GM23338 (cell line): ENCODE measurements around the gene CXCL16. TPM values are rescaled to one million over a fixed set of nuclear protein-coding genes. Genes with fewer than 3 reads are reported as not detected.

ENCODE experiments used
- ATAC-seq: fragments of 200-7000 bp; cut with Tn5 transposase; 3 replicates; pipeline ENCODE4 v1.9.1; 2020
- DNase-seq: peaks from one replicate; pipeline ENCODE4 v3.0.0-alpha.2; 2015; ENCODE audit warnings: low spot score
- H2AFZ ChIP-seq: fragments of 200-600 bp; sonication (generic); 2 replicates; pipeline ENCODE4 v1.8.0; 2016; ENCODE audit warnings: antibody characterized with exemption, mild to moderate bottlenecking, moderate library complexity
- H3F3A ChIP-seq: fragments of 200-600 bp; sonication (generic); replicated peaks from 2 replicates; pipeline ENCODE4 v1.8.0; 2017; ENCODE audit warnings: antibody characterized with exemption, mixed run types, low read depth
- H3K27ac ChIP-seq: fragments of 200-600 bp; sonication (generic); 2 replicates; pipeline ENCODE4 v1.6.1; 2016; ENCODE audit warnings: low read depth
- H3K27me3 ChIP-seq: fragments of 200-600 bp; sonication (generic); 2 replicates; pipeline ENCODE4 v1.8.0; 2016; ENCODE audit warnings: mild to moderate bottlenecking, mixed run types, moderate library complexity; ENCODE audit not compliant: insufficient read depth
- H3K36me3 ChIP-seq: fragments of 200-600 bp; sonication (generic); 2 replicates; pipeline ENCODE4 v1.8.0; 2016; ENCODE audit warnings: mild to moderate bottlenecking; ENCODE audit not compliant: insufficient read depth
- H3K4me1 ChIP-seq: fragments of 200-600 bp; sonication (generic); 2 replicates; pipeline ENCODE4 v1.8.0; 2016; ENCODE audit warnings: mild to moderate bottlenecking, moderate library complexity; ENCODE audit not compliant: insufficient read depth
- H3K4me2 ChIP-seq: fragments of 200-600 bp; sonication (generic); 2 replicates; pipeline ENCODE4 v1.7.1; 2017; ENCODE audit warnings: mixed run types
- H3K4me3 ChIP-seq: fragments of 200-600 bp; sonication (generic); 2 replicates; pipeline ENCODE4 v1.6.1; 2016; ENCODE audit warnings: mixed run types
- H3K79me2 ChIP-seq: fragments of 200-600 bp; sonication (generic); replicated peaks from 2 replicates; pipeline ENCODE4 v1.8.0; 2017; ENCODE audit warnings: mild to moderate bottlenecking; ENCODE audit not compliant: insufficient read depth
- H3K9me2 ChIP-seq: fragments of 200-600 bp; sonication (generic); 2 replicates; pipeline ENCODE4 v1.8.0; 2017; ENCODE audit not compliant: insufficient read depth
- H4K20me1 ChIP-seq: fragments of 200-600 bp; sonication (generic); replicated peaks from 2 replicates; pipeline ENCODE4 v1.8.0; 2017; ENCODE audit warnings: mild to moderate bottlenecking; ENCODE audit not compliant: insufficient read depth
- H3K27ac Mint-ChIP-seq: 2 replicates; pipeline ENCODE4 v1.8.0; 2020; ENCODE audit warnings: inconsistent platforms, mild to moderate bottlenecking, moderate library complexity, mixed read lengths
- H3K27me3 Mint-ChIP-seq: 3 replicates; pipeline ENCODE4 v1.8.0; 2022; ENCODE audit warnings: low read depth, mild to moderate bottlenecking, moderate library complexity, mixed read lengths, inconsistent platforms; ENCODE audit not compliant: insufficient read depth, poor library complexity
- H3K36me3 Mint-ChIP-seq: 3 replicates; pipeline ENCODE4 v1.8.0; 2021; ENCODE audit warnings: low read depth, mild to moderate bottlenecking, inconsistent platforms, moderate library complexity, mixed read lengths
- H3K4me1 Mint-ChIP-seq: 3 replicates; pipeline ENCODE4 v1.8.0; 2020; ENCODE audit warnings: mild to moderate bottlenecking, inconsistent platforms, mixed read lengths
- H3K4me3 Mint-ChIP-seq: 3 replicates; pipeline ENCODE4 v1.8.0; 2021; ENCODE audit warnings: moderate library complexity, mild to moderate bottlenecking, inconsistent platforms, mixed read lengths
- H3K9me3 Mint-ChIP-seq: 3 replicates; pipeline ENCODE4 v1.8.0; 2020; ENCODE audit warnings: moderate library complexity, mild to moderate bottlenecking, inconsistent platforms, mixed read lengths
- CREB1 ChIP-seq: fragments of 250-450 bp; sonication (Bioruptor Pico); IDR thresholded peaks from 2 replicates; pipeline ENCODE4 v1.5.0; 2020; ENCODE audit warnings: low read depth, mild to moderate bottlenecking, moderate library complexity
- ETS1 ChIP-seq: IDR thresholded peaks from 2 replicates; pipeline ENCODE4 v1.6.1; 2016; ENCODE audit warnings: antibody characterized with exemption
- EZH2 ChIP-seq: fragments of 200-600 bp; sonication (generic); IDR thresholded peaks from one replicate; pipeline ENCODE4 v1.8.0; 2017; ENCODE audit warnings: antibody characterized with exemption, mild to moderate bottlenecking, low read depth; ENCODE audit not compliant: unreplicated experiment
- EZH2phosphoT487 ChIP-seq: fragments of 200-600 bp; sonication (generic); IDR thresholded peaks from one replicate; pipeline ENCODE4 v1.8.1; 2018; ENCODE audit warnings: antibody characterized with exemption; ENCODE audit not compliant: unreplicated experiment
- JUNB ChIP-seq: IDR thresholded peaks from one replicate; pipeline ENCODE4 v1.6.1; 2016; ENCODE audit warnings: antibody characterized with exemption; ENCODE audit not compliant: unreplicated experiment
- NANOG ChIP-seq: IDR thresholded peaks from 2 replicates; pipeline ENCODE4 v1.6.1; 2016; ENCODE audit warnings: antibody characterized with exemption, borderline replicate concordance
- POLR2AphosphoS5 ChIP-seq: IDR thresholded peaks from 2 replicates; pipeline ENCODE4 v1.6.1; 2016; ENCODE audit warnings: antibody characterized with exemption, low read depth
- REST ChIP-seq: IDR thresholded peaks from one replicate; pipeline ENCODE4 v1.6.1; 2018; ENCODE audit warnings: antibody characterized with exemption; ENCODE audit not compliant: unreplicated experiment
- STAT1 ChIP-seq: IDR thresholded peaks from one replicate; pipeline ENCODE4 v1.6.1; 2016; ENCODE audit warnings: antibody characterized with exemption; ENCODE audit not compliant: unreplicated experiment
- ZNF114 ChIP-seq: fragments of 250-450 bp; sonication (Bioruptor Pico); IDR thresholded peaks from 2 replicates; pipeline ENCODE4 v1.5.0; 2020; ENCODE audit warnings: mild to moderate bottlenecking, moderate library complexity
- ZNF331 ChIP-seq: fragments of 250-450 bp; sonication (Bioruptor Pico); IDR thresholded peaks from 2 replicates; pipeline ENCODE4 v1.5.0; 2020; ENCODE audit warnings: low read depth, mild to moderate bottlenecking, moderate library complexity
- ZNF462 ChIP-seq: fragments of 250-450 bp; sonication (Bioruptor Pico); IDR thresholded peaks from 2 replicates; pipeline ENCODE4 v1.5.0; 2020; ENCODE audit warnings: mild to moderate bottlenecking, moderate library complexity
- polyA plus RNA-seq: library from polyadenylated mRNA; unstranded; fragments of >200 nt; fragmentation: Nextera tagmentation; extraction: Ambion mirVana; gene quantifications from 2 replicates; pipeline ENCODE4 v1.2.1, GENCODE V29; 2016
- total RNA-seq: library from RNA; depleted of rRNA; stranded (reverse); fragments of >200 nt; shearing (Covaris generic); gene quantifications from 2 replicates; pipeline ENCODE4 v1.2.3, GENCODE V29; 2014
- TF ChIP-seq, protein P1 (sequence below), 2 experiments: fragments of 200-600 bp in 1 of 2; sonication (generic) in 1 of 2; conservative IDR thresholded peaks; 2 replicates each; pipeline versions ENCODE4 v1.5.1 to v1.6.1; 2016 to 2017; ENCODE audit warnings: antibody characterized with exemption in 2 of 2, low read depth in 2 of 2, mild to moderate bottlenecking in 2 of 2, moderate library complexity in 1 of 2

CXCL16 gene
- total and polyA plus RNA-seq, 2 experiments from 2014 or later, result 4.0 to 4.1 TPM

- Histone ChIP-seq H4K20me1 (no peaks in the 10 kb centered on the region), H3K27me3 (no peaks in the 10 kb centered on the region), H3K4me1 (peaks cover 5% of the 10 kb centered on the region), H3K4me3 (no peak overlapping the region), H3K36me3 (no peaks in the 10 kb centered on the region), H3K27ac (no peak overlapping the region), H3K9me2 (no peaks in the 10 kb centered on the region), H3K4me2 (no peak overlapping the region), H2AFZ (no peak overlapping the region), H3K79me2 (no peaks in the 10 kb centered on the region), H3F3A (no peaks in the 10 kb centered on the region)
- peaks cover 10% of the 10 kb centered on the region for H3K4me1 Mint-ChIP-seq
- ATAC-seq, result no peak
- no peaks in the 10 kb centered on the region for H3K36me3 Mint-ChIP-seq
- TF ChIP-seq REST, result no peak
- no peak for TF ChIP-seq ZNF331 (CRISPR knock-in tag)
- TF ChIP-seq JUNB, result no peak
- no peak for TF ChIP-seq ZNF114 (CRISPR knock-in tag)
- no peak for TF ChIP-seq ETS1
- TF ChIP-seq EZH2, result no peak
- TF ChIP-seq, protein P1, sequence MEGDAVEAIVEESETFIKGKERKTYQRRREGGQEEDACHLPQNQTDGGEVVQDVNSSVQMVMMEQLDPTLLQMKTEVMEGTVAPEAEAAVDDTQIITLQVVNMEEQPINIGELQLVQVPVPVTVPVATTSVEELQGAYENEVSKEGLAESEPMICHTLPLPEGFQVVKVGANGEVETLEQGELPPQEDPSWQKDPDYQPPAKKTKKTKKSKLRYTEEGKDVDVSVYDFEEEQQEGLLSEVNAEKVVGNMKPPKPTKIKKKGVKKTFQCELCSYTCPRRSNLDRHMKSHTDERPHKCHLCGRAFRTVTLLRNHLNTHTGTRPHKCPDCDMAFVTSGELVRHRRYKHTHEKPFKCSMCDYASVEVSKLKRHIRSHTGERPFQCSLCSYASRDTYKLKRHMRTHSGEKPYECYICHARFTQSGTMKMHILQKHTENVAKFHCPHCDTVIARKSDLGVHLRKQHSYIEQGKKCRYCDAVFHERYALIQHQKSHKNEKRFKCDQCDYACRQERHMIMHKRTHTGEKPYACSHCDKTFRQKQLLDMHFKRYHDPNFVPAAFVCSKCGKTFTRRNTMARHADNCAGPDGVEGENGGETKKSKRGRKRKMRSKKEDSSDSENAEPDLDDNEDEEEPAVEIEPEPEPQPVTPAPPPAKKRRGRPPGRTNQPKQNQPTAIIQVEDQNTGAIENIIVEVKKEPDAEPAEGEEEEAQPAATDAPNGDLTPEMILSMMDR (conservative IDR thresholded peaks at IDR 0.05; ENCODE audit: low read depth in 2 of 2), result no peak
- TF ChIP-seq STAT1, result no peak
- no peak for TF ChIP-seq ZNF462 (CRISPR knock-in tag)
- TF ChIP-seq CREB1, result no peak
- no peak for TF ChIP-seq POLR2AphosphoS5
- TF ChIP-seq NANOG, result no peak
- no peak for TF ChIP-seq EZH2phosphoT487
- no peak overlapping the region for H3K4me3 Mint-ChIP-seq
- H3K27ac Mint-ChIP-seq, result no peak overlapping the region
- H3K9me3 Mint-ChIP-seq, result no peaks in the 10 kb centered on the region
- no peak for DNase-seq
- H3K27me3 Mint-ChIP-seq, result peaks cover 3% of the 10 kb centered on the region
Measured at GRCh38 chr17:4753392-4753791, 13.7 kb upstream of the CXCL16 start.
